ENCODE results near the gene CD8B2.
"Not testable (repeated sequence)": the region's sequence is repeated elsewhere in the genome, so short reads cannot be mapped to it uniquely, and the experiment has no call there.

The CD8B2 gene

DNA sequence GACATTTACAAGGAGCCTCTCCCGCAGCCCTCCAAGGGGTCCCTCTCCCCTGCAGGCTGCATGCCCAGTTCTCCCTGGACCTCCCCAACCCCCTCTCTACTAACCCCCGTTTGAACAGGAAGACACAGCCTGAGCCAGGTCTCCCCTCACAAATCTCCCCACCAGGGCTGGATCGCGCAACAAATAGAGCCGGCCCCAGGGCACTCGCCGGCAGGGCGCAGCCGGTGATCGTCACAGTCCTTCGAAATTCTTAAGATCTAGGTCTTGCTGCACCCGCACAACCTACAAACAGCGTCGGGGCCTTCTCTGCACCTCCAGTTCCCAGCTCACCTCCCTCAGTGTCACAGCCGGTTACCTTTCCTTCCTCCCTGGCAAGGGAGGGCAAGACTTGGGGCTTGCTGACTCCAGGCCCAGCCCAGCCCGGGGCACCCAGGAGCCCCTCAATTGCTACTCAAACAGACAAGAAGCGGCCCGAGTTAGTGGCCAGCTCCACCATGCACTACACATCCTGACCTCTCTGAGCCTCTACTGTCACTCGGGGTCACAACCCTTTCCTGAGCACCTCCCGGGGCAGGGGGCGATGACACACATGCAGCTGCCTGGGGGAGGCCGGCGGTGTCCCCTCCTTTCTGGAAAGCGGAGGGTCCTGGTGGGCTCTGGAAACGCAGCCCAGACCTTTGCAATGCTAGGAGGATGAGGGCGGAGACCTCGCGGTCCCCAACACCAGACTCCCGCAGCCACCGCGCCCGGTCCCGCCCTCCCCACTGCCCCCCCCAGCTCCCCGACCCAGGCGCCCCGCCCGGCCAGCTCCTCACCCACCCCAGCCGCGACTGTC lies at the start of gene CD8B2:
Gene CD8B2, plus strand, starts transcription at position 814 of the 835 bp plus-strand sequence. CDS start 63 bp downstream, outside the sequence.
- DNase-seq, result not testable (repeated sequence)

DNA sequence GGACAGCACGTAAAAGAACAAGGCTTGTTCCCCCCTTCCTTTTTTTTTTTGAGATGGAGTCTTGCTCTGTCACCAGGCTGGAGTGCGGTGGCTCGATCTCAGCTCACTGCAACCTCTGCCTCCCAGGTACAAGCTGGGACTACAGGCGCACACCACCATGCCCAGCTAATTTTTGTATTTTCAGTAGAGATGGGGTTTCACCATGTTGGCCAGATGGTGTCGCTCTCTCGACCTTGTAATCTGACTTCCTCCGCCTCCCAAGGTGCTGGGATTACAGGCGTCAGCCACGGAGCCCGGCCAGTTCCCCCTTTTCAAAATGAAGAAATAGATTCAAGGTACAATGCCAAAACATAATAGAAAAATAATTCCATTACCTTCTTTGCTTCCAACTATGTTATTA lies 25.3 kb upstream of the CD8B2 start:
- not testable (repeated sequence) for DNase-seq

DNA sequence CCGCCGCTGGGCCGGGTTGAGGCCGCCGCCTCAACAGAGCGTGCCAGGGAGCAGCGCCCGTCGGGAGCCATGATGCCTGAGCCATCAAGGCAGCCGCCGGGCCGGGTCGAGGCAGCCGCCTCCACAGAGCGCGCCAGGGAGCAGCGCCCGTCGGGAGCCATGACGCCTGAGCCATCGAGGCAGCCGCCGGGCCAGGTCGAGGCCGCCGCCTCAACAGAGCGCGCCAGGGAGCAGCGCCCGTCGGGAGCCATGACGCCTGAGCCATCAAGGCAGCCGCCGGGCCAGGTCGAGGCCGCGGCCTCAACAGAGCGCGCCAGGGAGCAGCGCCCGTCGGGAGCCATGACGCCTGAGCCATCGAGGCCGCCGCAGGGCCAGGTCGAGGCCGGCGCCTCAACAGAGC lies 19.6 kb upstream of the CD8B2 start:
- not testable (repeated sequence) for DNase-seq

DNA sequence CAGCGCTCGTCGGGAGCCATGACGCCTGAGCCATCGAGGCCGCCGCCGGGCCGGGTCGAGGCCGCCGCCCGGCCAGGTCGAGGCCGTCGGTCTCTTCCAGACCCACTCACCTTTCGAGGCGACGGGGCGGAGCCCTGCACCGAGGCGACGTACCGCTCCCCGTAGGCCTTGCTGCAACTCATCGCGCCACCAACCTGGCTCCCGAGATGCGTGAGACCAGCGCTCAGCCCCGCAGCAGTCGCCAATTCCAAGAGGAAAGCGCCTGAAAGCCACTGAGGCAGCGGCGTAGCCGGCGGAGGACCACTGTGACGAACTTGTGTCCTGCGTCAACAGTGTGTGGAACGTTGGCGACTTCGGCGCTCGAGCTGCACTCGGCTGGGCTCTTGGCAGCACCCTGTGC lies 19.1 kb upstream of the CD8B2 start, which contains the start of gene RGPD3:
Gene RGPD3, minus strand, starts transcription at position 307 of the 400 bp plus-strand sequence. Its CDS starts 125 bp downstream, at position 182.
- DNase-seq, result not testable (repeated sequence)

DNA sequence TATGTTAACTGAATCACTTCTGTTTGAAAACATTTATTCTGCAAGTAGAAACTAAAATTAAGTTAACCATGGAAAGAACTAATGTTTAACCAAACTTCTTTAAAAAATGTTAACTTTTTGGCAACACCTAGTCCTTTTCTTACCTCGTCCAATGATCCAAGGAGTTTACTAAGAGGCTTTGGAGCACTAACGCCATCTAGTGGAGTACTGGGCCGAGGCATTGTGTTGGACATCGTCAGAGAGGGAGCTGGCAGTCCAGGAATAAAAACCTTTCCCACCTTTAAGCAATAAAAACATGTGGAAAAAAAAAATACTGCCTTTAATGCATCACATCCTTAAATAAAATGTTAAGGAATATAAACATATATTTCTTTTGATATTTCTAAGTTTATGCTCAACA lies 16.5 kb upstream of the CD8B2 start:
- DNase-seq, result not testable (repeated sequence)

DNA sequence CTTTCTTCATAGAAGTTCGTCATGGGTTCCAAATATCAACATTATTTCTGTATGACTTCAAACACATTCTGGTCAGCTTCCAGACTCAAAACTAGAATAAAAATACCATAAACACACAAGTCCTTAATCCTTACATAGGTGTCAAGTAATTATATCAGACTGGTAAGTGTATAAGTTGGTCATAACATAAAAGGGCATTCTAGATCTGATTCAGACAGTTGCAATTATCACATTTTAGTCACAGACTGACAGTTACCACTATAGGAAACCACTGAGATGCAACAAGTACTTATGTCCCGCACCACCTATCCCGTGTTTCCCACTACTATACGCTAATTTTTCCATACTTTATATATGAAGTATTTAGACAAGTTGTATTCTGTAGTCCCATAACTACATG lies 9.5 kb upstream of the CD8B2 start:
- not testable (repeated sequence) for DNase-seq

DNA sequence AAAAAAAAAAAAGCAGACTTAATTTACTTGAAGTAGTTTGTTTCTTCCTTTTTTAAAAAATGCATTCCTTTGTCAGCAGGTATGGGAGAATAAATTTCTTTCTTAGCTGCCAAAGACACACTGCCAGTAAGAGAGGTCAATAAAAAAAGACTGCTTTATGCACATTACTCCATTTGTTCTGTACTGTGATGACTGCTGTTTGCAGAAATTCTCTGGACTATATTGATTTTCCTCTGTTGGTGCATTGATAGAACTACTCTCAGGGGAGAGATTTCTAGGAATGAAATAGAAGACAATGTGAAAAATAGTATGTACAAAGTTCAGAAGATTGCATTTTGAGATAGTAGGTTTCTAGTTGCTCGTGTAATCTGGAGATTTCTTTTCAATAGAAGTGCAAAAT lies 7.6 kb upstream of the CD8B2 start:
- DNase-seq, result not testable (repeated sequence)

DNA sequence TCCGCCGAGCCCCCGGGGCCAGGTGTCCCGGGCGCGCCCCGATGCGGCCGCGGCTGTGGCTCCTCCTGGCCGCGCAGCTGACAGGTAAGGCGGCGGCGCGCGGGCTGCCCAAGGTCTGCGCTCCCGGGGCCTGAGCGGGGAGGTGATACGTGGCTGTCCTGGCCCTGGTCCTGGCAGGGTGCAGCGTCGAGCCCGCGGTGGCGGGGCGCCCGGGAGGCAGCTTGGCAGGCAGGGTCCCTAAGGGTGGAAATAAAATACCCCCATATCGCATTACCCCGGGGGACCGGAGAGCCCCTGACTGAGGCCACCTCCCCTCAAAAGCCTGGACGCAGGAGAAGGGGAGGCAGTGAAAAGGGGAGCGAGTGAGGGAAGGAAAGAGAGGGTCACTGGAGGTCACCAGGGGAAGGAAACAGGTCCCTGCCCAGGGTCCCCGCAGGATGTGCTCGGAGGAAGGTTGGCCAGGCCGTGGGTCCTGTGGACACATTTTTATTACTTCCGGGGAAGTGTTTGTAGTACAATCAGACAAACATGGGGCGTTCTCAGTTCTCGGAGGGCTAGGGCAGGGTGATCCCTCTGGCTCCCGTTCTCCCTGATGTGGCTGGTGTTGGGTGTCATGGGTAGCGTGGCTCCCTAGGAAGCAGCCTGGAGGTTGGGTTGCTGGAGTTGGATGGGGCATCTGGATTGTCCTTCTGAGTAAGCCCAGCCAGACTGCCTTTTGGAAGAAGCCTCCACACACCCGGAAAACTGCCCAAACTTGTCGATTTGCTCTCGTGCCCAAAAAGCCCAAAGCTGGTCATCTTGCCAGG lies 425 bp downstream of the CD8B2 start:
- not testable (repeated sequence) for DNase-seq

DNA sequence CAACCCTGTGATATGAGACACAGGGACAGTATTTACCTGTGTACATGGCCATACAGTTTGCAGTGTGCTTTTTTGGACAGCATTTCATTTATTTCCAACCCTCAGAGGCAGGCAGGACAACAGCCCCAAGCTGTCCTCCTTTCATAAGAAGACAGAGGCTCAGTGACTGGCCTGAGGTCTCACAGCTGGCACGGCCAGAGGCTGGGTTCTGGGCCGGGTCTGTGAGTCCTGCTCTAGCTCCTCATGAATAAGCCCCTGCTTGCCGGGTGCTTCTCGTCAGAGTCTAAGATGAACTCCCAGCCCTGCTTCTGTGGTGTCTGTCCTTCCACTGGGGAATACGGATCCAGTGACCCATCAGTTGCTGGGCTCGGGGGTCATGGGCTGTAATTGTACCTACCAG lies 2.5 kb downstream of the CD8B2 start:
- not testable (repeated sequence) for DNase-seq

DNA sequence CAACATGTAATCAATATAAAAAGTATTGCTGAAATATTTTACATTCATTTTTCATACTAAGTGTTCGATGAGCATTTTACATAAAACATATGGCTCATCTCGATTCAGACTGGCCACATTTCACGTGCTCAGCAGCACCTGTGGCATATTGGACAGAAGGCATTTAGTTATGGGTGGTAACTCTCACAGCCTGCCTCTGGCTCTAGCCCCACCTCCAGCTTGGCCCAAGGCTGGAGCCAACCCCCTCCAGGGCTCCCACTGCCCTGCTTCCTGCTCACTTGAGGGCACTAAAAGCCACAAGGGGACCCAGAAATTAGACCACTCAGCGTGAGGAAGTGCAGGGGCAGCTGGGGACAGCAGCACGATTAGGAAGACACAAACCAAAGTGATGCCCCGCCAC lies 5.2 kb downstream of the CD8B2 start:
- DNase-seq, result not testable (repeated sequence)

DNA sequence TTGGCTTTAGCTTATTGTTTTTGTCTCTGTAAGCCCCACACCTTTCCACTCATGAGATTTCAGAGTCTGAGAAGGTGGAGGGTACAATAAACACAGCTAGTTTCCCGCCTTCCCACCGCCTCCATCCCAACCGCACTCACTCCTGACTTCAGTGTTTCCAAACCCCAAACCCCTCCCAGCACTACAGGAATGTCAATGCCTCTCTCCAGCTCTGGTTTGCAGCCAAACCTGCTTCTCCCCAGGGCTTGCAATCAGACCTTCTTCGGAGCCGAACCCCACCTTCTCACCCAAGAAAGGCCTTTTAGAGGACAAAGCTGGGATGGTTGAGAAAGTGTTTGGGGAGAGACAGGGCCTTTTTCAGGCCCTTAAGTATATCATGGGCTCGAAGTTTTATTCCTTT lies 5.7 kb downstream of the CD8B2 start:
- not testable (repeated sequence) for DNase-seq

DNA sequence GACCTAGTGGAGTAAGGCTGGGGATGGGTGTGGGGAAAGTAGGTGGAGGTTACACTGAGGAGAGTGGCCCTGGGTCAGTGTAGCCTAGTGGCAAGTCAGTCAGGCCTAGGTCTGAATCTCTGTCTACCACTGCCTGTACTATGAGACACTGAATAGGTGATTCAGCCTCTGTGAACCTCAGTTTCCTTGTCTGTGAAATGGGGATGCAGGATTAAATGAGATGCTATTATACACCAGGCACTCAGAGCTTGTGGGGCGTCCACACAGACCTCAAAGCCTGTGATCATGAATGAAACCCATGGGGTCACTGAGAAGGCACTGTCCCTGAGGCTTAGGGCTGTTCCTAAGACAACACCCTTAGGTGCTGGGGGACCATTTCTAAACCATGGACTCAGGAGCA lies 11.4 kb downstream of the CD8B2 start:
- not testable (repeated sequence) for DNase-seq

DNA sequence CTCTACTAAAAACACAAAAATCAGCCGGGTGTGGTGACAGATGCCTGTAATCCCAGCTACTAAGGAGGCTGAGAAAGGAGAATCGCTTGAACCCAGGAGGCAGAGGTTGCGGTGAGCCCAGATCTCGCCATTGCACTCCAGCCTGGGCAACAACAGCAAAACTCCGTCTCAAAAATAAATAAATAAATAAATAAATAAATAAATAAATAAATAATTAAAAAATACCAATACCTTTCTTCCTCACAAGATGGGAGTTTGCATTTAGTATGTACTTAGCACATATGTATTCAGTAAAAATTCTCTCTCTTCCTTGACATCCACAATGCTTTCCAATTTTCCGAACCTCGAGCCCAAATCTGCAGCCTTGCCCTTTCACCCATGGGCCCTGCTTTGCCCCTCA lies 13.2 kb downstream of the CD8B2 start:
- not testable (repeated sequence) for DNase-seq

DNA sequence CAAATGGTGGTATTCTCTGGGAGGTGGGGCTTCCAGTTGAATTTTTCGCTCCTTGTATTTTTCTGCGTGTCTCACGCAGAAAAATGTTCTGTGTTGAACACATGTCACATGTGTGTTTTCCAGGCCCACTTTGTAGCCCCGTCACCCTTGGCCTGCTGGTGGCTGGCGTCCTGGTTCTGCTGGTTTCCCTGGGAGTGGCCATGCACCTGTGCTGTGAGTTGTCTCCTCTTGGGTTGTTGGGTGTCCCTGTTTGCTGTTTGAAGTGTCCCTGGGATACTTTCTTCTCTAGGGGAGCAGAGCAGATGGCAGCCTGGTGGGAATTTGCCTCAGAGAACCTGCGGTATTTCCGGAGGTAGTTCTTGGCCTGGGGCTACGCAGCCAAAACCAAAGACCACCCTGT lies 15.2 kb downstream of the CD8B2 start:
- not testable (repeated sequence) for DNase-seq

DNA sequence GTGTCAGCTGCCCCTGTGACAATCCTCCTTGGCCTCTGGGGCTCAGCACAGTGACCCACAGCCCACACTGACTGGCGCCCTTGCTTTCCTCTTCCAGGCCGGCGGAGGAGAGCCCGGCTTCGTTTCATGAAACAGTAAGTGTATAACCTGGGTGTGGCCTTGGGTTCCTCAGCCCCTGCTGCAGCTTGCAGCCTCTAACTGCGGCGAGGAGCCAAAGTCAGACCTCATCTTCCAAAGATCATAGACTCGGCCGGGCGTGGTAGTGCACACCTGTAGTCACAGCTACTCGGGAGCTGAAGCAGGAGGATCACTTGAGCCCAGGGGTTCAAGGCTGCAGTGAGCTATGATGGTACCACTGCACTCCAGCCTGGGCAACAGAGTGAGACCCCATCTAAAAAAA lies 17.0 kb downstream of the CD8B2 start:
- DNase-seq, result not testable (repeated sequence)

DNA sequence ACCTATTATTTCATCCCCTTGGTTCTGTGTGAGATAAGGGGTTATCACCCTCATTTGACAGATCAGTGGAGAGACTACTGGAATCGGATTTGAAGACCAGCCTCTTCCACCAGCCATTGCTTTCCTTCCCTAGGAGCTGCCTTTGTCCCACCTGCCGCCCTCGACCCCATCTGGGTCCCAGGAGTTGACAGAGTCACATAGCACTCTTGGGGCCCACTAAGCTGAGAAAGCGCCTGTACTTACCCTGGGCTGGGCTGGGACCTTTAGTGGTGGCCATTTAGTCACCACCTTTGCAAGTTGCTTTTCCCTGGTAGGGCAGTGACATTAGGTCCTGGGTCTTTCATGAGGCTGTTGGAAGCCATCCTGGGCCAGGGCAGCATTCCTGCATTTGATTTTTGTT lies 17.6 kb downstream of the CD8B2 start:
- not testable (repeated sequence) for DNase-seq

DNA sequence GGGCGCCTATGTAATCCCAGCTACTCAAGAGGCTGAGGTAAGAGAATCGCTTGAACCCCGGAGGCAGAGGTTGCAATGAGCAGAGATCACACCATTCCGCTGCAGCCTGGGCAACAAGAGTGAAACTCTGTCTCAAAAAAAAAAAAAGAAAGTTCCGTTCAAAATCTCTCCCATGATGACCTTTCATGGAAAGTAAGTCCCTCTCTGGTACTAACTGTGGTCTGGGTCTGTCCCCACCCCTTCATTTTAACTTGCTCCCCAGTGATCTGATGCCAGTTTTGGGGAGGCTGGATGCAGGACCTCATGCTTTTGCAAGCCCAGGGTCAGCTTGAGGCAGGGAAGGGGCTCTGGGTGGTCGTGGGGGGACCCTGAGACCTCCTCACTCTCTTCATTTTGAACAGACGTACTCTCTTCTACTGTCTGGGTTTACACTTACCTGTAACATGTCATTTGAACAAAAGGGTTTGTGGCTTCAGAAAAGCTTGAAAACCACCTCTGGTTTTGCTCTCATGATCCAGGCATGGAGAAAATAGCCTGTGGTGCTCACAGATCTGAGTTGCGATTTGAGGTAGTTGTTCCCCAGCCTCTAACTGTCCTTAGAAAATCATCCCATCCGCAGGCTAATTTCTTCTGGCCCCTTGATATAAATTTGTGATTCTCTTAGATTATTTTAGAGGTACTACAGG lies 19.0 kb downstream of the CD8B2 start:
- DNase-seq, result not testable (repeated sequence)

DNA sequence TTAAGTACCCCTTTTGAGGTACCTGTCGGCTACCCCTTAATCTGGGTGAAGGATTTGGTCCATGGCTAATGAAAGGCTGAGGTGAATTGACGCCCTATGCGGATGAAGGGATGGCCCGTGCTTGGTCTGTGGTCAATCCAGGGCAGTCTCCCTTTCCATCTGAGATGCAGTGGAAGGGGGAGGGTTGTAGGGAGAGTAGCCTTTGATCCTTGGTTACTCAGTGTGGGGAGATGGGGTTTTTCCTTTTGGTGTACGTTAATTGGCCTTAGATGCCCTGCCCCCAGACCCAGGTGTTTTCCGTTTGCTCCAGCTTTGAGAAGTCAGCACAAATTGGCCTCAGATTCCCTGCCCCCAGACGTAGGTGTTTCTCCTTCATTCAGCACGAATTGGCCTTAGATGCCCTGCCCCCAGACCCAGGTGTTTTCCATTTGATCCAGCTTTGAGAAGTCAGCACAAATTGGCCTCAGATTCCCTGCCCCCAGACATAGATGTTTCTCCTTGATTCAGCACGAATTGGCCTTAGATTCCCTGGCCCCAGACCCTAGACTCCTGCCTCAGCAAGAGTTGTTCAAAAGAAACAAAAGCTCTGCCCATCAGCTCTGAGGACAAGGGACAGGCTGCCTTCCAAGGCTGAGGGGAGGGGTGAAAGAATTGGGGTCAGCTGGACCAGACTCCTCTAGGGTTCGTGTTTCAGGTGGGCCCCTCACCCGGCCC lies 21.7 kb downstream of the CD8B2 start:
- DNase-seq, result not testable (repeated sequence)

DNA sequence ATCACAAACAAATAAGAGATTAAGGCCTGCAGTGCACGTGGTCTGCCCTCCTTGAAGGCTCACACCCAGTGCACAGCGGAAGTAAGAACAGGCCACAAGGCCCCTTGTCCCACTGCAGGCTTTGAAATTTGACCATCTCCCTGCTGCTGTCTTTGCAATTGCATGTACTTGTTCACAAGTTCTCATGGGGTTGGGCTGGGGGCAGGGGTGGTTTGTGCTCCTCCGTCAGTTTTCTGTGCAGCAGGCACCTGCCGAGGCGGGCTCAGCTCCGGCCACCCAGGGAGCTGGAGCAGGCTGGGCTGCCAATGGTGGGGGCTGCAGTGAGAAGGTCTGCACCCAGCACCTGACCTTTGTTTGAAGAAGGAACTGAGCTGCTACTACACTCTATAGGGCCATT lies 22.2 kb downstream of the CD8B2 start:
- not testable (repeated sequence) for DNase-seq

DNA sequence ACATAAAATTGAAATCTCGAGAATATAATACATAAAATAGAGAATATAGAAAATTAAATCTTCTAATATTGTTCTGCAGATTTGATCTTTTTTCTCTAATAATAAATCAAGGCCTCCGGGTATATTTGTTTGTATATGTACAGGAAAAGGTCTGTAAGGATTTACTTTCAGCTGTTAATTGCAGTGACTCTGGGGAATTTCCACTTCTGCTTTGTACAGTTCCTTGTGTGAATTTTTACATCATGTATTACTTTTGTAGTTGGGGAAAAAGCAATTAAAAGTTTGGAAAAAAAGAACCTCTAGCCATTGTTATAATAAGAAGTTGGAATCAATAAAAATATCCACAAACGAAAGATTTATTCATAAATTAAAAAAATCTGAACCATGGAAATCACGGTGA lies 23.6 kb downstream of the CD8B2 start:
- DNase-seq, result not testable (repeated sequence)

DNA sequence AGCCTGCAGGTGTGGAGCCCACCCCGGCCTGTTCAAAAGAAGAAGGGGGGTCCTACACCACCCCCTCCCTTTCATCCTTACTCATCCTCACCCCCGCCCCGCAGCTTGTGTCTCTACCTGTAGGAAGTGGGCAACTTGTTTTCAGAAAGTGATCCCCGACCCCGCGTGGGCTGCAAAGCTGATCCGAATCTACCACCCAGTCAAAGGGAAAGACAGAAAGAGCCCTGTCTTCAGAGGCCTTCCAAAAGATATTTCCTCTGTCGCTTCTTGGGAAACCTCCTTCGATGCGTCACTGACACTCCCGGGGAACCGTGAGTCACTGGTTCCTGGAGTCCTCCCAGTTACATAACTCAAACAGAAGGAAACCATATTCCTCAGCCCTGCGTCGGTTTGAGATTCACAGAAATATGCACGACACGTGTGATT lies 24.3 kb downstream of the CD8B2 start:
- DNase-seq, result not testable (repeated sequence)

DNA sequence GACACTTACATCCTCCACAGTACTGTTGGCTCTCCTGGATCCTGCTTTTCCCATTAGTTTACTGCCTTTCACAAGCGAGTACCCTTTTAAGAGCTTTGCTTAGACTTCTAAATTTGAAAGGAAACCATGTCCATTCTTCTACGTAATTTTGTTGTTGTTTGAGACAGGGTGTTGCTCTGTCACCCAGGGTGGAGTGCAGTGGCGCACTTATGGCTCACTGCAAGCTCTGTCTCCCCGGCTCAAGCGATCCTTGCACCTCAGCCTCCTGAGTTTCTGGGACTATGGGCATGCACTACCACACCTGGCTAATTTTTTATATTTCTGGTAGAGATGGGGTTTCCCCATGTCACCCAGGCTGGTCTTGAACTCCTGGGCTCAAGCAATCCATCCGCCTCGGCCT lies 24.8 kb downstream of the CD8B2 start:
- DNase-seq, result not testable (repeated sequence)
